GM19467 (cell line): ENCODE data around the gene ITGB1.

Experiments used
- ATAC-seq: cut with Tn5 transposase; IDR thresholded peaks from one replicate; pipeline ENCODE4 v1.9.1; 2021; ENCODE audit warnings: mild to moderate bottlenecking, moderate library complexity; ENCODE audit not compliant: unreplicated experiment

The ITGB1 gene

GRCh38 chr10:32893916-32894664 is 63.9 kb downstream of the ITGB1 start:
- ATAC-seq, result no peak

- ATAC-seq, result no peak
These were observed 64.6 kb downstream of the ITGB1 start for GRCh38 chr10:32893434-32893833.

GRCh38 chr10:32891261-32891660 is 66.8 kb downstream of the ITGB1 start:
- ATAC-seq, result no peak

GRCh38 chr10:32890444-32890843 is 67.6 kb downstream of the ITGB1 start:
- ATAC-seq, result no peak

- no peak for ATAC-seq
These were observed 68.3 kb downstream of the ITGB1 start for GRCh38 chr10:32889631-32890212.

GRCh38 chr10:32888161-32888927 is 69.7 kb downstream of the ITGB1 start:
- no peak for ATAC-seq

GRCh38 chr10:32887481-32887880 is 70.5 kb downstream of the ITGB1 start:
- no peak for ATAC-seq

GRCh38 chr10:32882076-32882475 is 76.0 kb downstream of the ITGB1 start:
- ATAC-seq, result no peak

GRCh38 chr10:32878646-32879045 is 79.4 kb downstream of the ITGB1 start:
- no peak for ATAC-seq

GRCh38 chr10:32877915-32878314 is 80.1 kb downstream of the ITGB1 start:
- ATAC-seq, result no peak

GRCh38 chr10:32865170-32865569 is 92.9 kb downstream of the ITGB1 start:
- no peak for ATAC-seq

- ATAC-seq, result no peak
These were observed 103.6 kb downstream of the ITGB1 start for GRCh38 chr10:32854435-32854834.

GRCh38 chr10:32851301-32851700 is 106.7 kb downstream of the ITGB1 start:
- no peak for ATAC-seq
